Left renal cortex interstitium (tissue), 4 donors: ENCODE data around the gene MRE11. TPM values are rescaled to one million over a fixed set of nuclear protein-coding genes. Genes with fewer than 3 reads are reported as not detected.
"Not testable (repeated sequence)": the region's sequence is repeated elsewhere in the genome, so short reads cannot be mapped to it uniquely, and the experiment has no call there.

Source experiments
- DNase-seq, 4 donors: peaks; one replicate each; pipeline ENCODE4 v3.0.0-alpha.2; 2013; ENCODE audit warnings: low read depth in 4 of 4, low spot score in 2 of 4, missing footprints in 1 of 4
- polyA plus RNA-seq, 4 donors: library from polyadenylated mRNA; unstranded; fragments of 120-200 nt; gene quantifications; one replicate each; pipeline ENCODE4 v1.2.1, GENCODE V29; 2013; ENCODE audit not compliant: insufficient read length in 4 of 4

Gene MRE11
- polyA plus RNA-seq, 4 donors = 21.9 to 33.6 (median 27.8) TPM

DNA sequence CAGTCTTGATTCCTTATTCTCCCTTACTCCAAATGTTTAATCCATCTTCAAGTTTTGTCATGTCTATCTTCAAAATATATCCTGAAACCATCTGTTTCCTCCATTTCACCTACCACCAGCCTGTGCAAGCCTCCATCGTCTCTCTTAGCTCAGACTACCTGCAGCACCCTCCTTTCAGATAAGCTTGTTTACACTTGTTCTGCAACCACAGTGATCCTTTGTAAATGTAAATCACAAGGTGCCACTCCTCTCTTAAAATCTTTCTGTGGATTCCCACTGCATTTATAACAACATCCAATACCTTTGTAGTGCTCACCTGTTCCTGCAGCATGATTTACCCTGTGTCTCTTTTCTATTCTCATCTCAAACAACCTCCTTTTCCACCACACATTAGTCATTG lies 60.6 kb downstream of the MRE11 start:
- no peak for DNase-seq

DNA sequence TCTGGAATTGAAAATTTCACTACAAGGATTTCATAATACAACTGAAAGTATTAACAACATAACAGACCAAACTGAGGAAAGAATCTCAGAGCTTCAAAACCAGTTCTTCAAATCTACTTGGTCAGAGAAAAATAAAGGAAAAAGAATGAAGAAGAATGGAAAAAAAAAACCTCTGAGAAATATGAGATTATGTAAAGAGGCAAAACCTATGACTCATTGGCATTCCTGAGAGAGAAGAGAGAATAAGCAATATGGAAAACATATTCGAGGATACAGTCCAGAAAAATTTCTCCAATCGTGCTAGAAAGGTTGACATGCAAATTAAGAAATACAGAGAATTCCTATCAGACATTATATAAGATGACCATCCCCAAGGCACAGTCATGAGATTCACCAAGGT lies 69.0 kb downstream of the MRE11 start:
- no peak for DNase-seq

DNA sequence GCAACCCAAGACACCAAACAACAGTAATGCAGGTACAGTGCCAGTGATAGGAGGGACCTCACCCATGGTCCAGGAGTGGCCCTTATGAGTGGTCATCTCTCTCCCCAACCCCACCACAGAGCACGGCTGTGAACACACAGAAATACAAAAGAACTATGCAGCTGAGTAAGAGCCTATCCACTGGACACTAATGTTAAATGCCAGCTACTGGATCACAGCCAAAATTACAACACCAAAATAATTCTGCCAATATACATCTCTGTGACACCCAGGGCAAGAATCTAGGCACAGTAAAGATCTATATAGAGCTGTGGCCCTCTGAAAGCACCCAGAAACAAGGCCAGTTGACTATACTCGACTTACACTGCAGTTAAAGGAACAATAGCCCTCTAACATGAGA lies 69.6 kb downstream of the MRE11 start:
- DNase-seq = no peak

DNA sequence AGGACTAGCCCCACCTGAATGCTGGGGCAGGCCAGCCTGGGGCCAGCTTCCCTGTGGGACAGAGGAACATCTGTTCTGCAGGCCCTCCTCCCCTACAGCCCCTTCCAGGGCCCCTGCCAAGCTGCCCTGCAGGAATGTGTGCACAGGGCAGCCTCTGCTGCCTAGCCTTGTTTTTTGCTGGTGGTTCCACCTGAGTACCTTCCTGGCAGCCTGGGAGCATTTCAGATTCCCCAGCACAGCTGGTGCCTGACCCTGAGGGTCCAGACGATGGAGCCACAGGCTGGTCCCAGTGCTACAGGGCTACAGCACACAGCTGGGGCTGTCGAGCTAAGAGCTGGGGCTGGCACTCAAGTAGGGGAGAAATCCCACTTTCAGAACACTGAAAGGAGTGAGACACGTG lies 70.1 kb downstream of the MRE11 start:
- DNase-seq = peak in 1 of 4 donors; percentile 31

DNA sequence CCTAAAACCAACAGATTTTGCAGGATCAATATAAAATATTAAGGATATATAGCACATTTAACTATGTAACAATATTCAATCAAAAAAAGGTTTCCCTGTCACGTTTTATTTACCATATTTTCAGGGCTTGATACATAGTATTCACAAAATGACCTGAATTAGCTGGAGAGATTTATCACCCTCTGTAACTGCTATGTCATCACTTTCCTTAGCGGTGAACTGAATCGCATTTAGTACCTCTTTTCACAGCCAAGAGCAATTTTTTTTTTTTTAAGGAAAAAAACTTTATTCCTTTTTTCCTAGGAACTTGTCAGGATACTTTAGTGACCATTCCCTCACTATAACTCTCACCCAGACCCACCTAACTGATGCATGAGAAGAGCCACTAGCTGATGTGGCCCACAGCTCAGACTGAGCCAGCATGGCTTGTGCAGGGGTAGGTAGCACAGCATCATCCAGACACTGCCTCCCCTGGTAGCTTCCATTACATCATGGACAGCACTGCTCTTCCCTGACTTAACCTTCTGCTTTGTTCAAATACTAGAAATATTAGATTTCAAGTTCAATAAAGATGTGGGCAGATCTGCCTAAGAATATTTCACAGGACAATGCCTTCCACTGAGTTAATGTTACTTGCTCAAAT lies 75.4 kb downstream of the MRE11 start:
- no peak for DNase-seq

DNA sequence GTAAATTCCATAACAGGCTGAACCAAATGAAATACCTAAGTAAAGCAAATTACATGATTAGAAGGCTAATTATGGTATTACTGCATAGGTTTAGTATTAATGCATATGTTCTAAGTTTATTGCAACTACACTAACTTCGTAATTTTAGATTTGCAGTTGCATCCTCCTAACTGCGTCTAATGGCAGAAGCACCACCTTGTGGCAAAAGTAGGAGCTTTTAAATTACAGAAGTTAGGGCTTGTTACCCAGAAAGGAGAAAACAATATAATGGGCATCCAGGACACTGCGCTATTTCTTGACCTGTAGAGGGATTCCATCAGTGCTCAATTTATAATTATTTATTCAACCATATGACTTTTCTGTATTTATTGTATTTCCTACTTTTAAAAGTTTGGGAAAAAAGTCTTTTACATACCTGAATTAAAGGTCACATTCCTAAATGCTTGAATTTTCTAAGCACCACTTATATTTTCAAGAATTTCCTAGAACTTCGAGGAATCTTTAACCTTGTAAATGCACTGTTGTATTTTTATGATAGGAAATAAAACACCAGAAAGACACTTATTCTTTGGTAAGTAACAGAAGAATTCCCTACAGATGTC lies 76.2 kb downstream of the MRE11 start:
- no peak for DNase-seq

DNA sequence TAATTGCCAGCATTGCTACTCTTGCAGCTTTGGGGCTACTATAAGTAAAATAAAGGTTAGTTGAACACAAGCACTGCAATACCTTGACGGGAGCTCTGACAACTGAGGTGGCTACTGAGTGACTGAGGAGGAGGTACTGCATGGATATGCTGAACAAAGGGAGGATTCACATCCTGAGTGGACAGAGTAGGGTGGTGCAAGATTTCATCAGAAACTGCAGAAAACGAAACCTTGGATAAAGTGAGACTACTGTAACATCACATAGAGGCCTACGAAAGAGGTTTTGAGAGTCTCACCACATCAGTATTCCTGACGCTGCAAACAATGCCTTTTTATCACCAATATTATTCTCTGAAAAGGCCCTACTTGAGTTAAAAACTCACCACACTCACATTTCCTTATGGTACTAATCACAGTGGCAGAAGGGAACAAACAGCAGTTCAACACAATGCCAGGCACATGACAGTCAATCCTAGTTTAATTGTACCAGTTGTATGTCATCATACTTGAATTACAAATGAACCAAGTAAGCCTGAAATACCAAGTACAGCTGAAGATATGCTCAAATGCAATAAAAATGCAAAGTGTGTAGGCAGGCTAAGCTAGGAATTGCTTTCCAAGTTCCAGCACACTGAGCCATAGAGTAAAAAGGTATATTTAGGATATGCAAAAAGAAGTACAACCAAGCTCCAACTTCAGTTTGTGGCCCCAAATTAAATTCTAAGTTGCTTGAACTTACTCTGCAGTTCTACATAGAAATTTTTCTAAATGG lies 88.4 kb downstream of the MRE11 start:
- DNase-seq = no peak

DNA sequence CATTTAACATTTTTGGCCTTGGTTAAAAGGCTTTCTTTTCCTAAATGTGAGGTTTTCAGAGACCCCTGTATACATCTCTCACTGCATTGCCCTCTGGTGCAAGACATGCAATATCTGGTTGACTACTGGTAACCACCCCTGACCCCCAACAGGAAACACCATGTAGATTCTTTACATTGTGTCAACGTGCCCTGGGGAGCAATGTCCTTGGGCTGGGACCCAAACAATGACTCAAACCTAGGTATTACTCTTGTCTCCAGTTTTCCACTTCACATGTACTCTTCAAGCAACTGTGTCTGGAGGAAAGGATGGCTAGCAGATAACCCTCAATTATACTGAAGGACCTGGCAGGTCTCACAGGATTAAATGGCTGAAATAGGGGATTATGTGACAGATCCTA lies 91.3 kb downstream of the MRE11 start:
- DNase-seq = no peak

DNA sequence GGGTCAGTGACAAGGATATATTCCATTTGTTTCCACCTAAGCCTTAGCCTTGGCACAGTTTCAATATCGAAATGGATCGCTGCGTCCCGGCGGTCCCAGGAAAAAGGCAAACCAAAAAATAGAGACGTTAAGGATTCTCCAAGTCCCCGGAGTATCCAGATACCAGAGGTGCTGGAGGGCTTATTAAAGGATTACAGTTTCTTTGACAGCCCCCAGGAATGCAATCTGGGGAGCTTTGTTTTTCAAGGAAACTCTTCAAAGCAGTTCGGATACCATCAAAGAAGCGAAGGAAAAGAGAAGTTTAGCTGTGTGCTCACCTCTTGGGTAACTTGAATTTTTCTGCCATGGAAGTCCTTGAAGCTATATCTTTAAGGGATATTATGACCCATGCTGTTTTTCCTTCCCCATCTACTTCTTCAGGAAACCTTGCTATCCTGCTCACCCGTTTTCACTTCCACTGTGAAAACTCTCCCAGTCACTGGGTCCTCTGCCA lies 91.8 kb downstream of the MRE11 start:
- no peak for DNase-seq

DNA sequence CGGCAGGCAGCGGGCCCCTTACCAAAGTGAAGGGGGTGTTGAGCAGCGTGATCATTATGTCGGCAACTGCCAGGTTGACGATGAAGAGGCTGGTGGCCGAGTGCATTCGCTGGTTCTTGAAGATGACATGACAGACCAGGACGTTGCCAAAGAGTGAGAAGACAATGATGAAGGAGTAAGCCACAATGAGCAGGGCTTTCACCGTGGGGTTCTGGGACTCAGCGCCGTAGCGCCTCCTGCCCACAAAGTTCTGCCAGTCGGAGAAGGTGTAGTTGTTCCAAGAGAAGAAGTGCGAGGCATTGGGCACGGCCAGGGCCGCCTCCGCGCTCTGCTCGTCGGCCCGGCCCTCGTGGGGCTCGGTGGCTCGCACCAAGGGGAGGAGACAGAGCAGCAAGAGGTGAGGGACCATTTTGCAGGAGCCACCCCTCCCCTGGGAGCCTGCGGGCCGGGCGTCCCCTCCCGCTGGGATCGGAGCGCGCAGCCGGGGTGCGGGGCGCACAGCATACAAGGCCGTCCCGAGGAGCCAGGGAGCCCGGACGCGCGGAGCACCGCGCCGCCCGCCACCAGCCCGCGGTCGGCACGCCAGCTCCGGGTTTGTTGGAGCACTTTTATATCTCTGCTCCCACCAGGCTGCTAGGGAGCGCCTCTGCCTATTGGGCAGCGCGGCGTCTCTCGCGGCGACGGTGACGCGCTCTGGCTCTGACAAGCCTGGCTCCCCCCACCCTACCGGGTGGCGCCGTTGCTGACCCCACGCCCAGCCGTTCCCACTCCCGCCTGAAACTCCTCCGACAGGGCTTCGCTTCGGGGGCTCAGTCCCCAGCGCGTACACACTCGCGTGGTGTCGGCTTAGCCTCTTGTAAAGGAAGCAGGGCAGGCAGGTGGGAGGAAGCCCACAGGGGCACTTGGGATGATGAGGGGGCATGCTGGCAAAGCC lies 92.5 kb downstream of the MRE11 start, which contains the start of gene GPR83:
Gene GPR83 (minus strand): TSS at position 581 of the 934 bp plus-strand sequence. CDS start 172 bp downstream, at position 409.
- DNase-seq = peak in 1 of 4 donors; percentile 34

DNA sequence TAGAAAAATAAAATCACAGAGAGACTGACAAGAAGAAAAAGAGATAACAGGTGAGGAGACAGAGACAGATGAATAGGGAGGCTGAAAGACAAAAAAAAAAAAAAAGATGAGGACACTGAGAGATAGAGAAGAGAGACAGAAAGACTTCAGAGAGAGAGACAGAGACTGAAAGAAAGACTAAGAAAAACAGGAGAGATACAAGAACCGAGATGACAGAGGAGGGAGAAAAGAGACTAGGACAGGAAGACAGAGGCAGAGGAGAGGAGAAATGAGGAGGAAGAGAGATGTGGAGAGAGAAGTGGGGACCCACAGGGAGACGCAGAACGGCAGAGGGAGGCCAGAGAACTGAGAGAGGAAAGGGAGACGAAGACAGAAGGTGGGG lies 93.2 kb downstream of the MRE11 start:
- DNase-seq = no peak

DNA sequence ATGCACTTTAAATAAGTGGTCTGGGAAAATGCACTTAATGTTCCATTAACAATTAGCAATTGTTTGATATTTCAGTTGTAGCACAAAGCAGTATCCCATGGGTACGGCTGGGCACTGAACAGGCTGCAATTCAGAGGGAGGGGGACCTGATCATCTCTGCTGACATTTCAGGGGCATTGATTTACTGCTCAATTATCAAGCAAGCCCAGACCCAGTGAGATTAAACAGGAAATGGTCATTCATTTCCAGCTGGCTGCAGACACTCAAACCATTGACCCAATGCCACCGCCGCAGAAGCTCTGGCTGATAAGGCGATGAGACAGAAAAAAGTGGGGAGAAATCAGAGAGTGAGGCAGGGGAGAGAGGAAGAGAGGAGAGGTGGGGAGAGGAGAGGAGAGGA lies 93.6 kb downstream of the MRE11 start:
- DNase-seq = no peak

DNA sequence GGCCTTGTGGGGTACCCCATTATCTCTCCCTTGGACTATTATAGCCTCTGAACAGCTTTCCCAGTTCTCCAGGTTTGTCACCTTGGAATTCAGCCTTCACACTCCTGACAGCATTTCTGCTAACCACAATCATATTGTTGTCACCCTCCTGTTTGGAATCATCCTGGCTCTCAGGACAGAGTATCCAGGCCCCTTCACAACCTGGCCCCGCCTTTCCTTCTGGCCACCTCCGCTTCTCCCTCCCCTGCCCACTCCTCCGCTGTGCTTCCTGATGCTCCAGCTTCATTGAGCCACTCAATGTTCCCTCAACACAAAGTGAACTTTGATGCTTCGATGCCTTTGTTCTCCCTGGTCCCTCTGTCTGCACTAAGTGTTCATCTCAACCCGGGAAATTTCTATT lies 95.5 kb downstream of the MRE11 start:
- no peak for DNase-seq

DNA sequence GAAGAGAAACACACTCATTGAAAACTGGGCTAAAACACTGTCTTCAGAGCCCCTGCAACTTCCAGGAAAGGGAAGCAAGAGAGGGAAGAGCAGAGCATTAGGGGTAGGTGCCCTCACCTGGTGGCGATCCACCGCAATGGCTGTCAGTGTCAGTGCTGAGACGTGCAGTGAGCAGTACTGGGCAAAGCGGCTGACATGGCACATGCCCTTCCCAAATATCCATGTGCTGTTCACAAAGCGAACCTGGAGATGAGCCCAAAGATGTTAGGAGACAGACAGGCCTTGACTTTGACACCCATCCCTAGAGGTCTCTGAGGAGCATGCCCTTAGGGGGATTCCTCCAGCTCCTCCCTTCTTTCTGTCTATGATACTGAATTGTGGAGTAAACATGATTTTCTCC lies 97.4 kb downstream of the MRE11 start:
- DNase-seq = no peak

DNA sequence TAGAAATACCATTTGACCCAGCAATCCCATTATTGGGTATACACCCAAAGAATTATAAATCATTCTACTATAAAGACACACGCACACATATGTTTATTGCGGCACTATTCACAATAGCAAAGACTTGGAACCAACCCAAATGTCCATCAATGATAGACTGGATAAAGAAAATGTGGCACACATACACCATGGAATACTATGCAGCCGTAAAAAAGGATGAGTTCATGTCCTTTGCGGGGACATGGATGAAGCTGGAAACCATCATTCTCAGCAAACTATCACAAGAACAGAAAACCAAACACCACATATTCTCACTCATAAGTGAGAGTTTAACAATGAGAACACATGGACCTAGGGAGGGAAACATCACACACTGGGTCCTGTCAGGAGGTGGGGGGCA lies 101.7 kb downstream of the MRE11 start:
- not testable (repeated sequence) for DNase-seq

DNA sequence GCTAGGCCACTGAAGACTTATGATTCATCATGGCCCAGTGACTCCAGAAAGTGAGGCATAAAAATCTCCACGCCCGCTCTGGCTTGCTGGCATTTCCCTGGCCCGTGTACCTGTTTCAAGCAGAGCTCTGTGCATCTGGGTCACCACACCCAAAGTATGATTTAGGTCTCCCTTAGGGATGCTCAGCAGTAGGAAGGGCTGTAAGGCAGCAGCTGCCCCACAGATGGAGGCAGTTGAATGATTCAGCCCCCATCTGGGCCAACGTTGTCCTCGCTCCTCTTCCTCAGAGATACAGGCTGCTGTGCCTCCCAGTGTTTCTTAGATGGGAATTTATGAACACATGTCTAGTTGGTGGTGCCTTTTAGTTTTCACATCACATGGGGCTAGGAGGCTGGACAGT lies 114.0 kb downstream of the MRE11 start:
- no peak for DNase-seq

DNA sequence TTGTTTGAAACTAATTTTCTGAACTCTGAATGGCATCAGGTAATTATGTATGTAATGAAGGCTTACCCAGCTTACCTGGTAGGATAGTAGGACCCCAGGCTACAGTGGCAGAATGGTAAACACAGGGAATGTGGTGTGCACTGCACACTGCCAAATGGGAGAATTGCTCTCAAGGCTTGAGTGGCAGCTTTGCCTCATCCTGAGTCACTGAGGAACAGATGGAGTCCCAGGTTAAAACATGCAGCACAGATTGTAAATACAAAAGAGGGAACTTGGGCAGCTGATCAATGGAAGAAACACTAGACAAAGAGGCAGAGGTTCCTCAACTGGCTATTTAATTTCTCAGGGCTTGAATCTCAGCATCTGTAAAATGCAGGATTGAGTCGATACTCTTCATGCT lies 116.8 kb downstream of the MRE11 start:
- no peak for DNase-seq

DNA sequence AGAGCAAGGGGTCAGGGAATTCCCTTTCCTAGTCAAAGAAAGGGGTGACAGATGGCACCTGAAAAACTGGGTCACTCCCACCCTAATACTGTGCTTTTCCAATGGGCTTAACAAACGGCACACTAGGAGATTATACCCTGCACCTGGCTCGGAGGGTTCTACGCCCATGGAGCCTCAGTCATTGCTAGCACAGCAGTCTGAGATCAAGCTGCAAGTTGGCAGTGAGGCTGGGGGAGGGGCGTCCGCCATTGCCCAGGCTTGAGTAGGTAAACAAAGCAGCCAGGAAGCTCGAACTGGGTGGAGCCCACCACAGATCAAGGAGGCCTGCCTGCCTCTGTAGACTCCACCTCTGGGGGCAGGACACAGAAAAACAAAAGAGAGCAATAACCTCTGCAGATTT lies 123.1 kb downstream of the MRE11 start:
- not testable (repeated sequence) for DNase-seq
